Loucy (cell line): Measurements from ENCODE around the gene DLG2.

Experiments used
- H2AFZ ChIP-seq: fragments of 200-600 bp; sonication (generic); 2 replicates; pipeline ENCODE4 v1.6.0; 2016; ENCODE audit warnings: antibody characterized with exemption, mild to moderate bottlenecking, low read length, moderate library complexity
- H3F3A ChIP-seq: fragments of 200-600 bp; 2 replicates; pipeline ENCODE4 v1.6.0; 2016; ENCODE audit warnings: antibody characterized with exemption, low read depth, mild to moderate bottlenecking
- H3K27me3 ChIP-seq: fragments of 200-600 bp; sonication (generic); 2 replicates; pipeline ENCODE4 v1.6.1; 2014; ENCODE audit warnings: low read length, mild to moderate bottlenecking; ENCODE audit not compliant: insufficient read depth, poor library complexity, severe bottlenecking
- H3K36me3 ChIP-seq: fragments of 200-600 bp; sonication (generic); 2 replicates; pipeline ENCODE4 v1.6.1; 2016; ENCODE audit warnings: low read length; ENCODE audit not compliant: insufficient read depth
- H3K4me1 ChIP-seq: fragments of 200-600 bp; sonication (generic); 2 replicates; pipeline ENCODE4 v1.5.1; 2014; ENCODE audit warnings: low read length, mild to moderate bottlenecking; ENCODE audit not compliant: insufficient read depth, poor library complexity, severe bottlenecking
- H3K4me2 ChIP-seq: fragments of 200-600 bp; sonication (generic); 2 replicates; pipeline ENCODE4 v1.6.0; 2014; ENCODE audit warnings: antibody characterized with exemption, low read length, low read depth, mild to moderate bottlenecking; ENCODE audit not compliant: poor library complexity, severe bottlenecking
- H3K4me3 ChIP-seq: fragments of 200-600 bp; sonication (generic); 2 replicates; pipeline ENCODE4 v1.5.1; 2014; ENCODE audit warnings: low read length, mild to moderate bottlenecking, mixed read lengths; ENCODE audit not compliant: poor library complexity, severe bottlenecking
- H3K79me2 ChIP-seq: fragments of 200-600 bp; sonication (generic); 2 replicates; pipeline ENCODE4 v1.6.1; 2014; ENCODE audit warnings: low read length; ENCODE audit not compliant: insufficient read depth
- H3K9ac ChIP-seq: fragments of 200-600 bp; sonication (generic); 2 replicates; pipeline ENCODE4 v1.6.0; 2014; ENCODE audit warnings: mild to moderate bottlenecking, low read depth, low read length, moderate library complexity; ENCODE audit not compliant: poor library complexity, severe bottlenecking
- H3K9me2 ChIP-seq: fragments of 200-600 bp; sonication (generic); replicated peaks from 2 replicates; pipeline ENCODE4 v1.6.1; 2016; ENCODE audit warnings: low read depth, low read length, mixed read lengths
- H3K9me3 ChIP-seq: fragments of 200-600 bp; sonication (generic); 2 replicates; pipeline ENCODE4 v1.6.1; 2014; ENCODE audit warnings: mild to moderate bottlenecking, antibody characterized with exemption, low read length, low read depth; ENCODE audit not compliant: insufficient read depth
- H4K20me1 ChIP-seq: fragments of 200-600 bp; sonication (generic); 2 replicates; pipeline ENCODE4 v1.6.0; 2014; ENCODE audit warnings: antibody characterized with exemption, low read length, mild to moderate bottlenecking; ENCODE audit not compliant: insufficient read depth, poor library complexity, severe bottlenecking
- CTCF ChIP-seq: fragments of 200-600 bp; sonication (generic); conservative IDR thresholded peaks from 2 replicates; pipeline ENCODE4 v1.5.1; 2014; ENCODE audit warnings: mild to moderate bottlenecking, antibody characterized with exemption, low read length
- EZH2phosphoT487 ChIP-seq: fragments of 200-600 bp; IDR thresholded peaks from 2 replicates; pipeline ENCODE4 v1.6.1; 2018; ENCODE audit warnings: antibody characterized with exemption, mild to moderate bottlenecking, moderate library complexity, borderline replicate concordance

The DLG2 gene

DNA sequence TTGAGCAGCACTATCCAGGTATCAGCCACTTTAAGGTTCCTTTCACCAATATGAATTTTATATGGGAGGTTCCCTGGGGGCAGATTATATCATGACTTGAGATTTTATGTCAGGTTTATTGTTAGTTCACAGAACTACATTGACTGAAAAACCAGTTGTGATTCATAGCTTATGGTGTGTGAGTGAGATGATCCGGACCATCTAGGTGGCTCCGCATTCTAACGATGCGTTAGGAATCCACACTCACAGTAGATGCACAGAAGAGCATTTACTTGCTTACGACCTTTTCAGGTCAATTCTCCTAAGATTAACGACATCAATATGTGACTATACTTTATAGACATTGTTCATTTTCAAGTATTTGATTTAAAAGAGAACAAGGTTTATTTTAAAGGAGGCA, 1356.7 kb downstream of the DLG2 start:
- H4K20me1 ChIP-seq: no peaks in the 10 kb centered on the region
- H3K4me3 ChIP-seq: no peak overlapping the region
- H3K79me2 ChIP-seq: no peaks in the 10 kb centered on the region
- TF ChIP-seq EZH2phosphoT487 (no peak), CTCF (no peak)
- no peaks in the 10 kb centered on the region for H3K9me2 ChIP-seq
- H3K9ac ChIP-seq: no peak overlapping the region
- H3K27me3 ChIP-seq: no peaks in the 10 kb centered on the region
- no peaks in the 10 kb centered on the region for H3K36me3 ChIP-seq
- no peaks in the 10 kb centered on the region for H3K9me3 ChIP-seq
- H3F3A ChIP-seq: no peaks in the 10 kb centered on the region
- no peak overlapping the region for H3K4me2 ChIP-seq
- no peaks in the 10 kb centered on the region for H3K4me1 ChIP-seq
- H2AFZ ChIP-seq: no peak overlapping the region

- Histone ChIP-seq H3K9ac (no peak overlapping the region), H3K4me2 (no peak overlapping the region), H3K79me2 (no peaks in the 10 kb centered on the region), H3K36me3 (no peaks in the 10 kb centered on the region), H3F3A (no peaks in the 10 kb centered on the region), H3K9me3 (no peaks in the 10 kb centered on the region), H3K9me2 (no peaks in the 10 kb centered on the region), H2AFZ (no peak overlapping the region), H3K4me3 (no peak overlapping the region), H3K27me3 (no peaks in the 10 kb centered on the region), H3K4me1 (no peaks in the 10 kb centered on the region), H4K20me1 (no peaks in the 10 kb centered on the region)
- TF ChIP-seq EZH2phosphoT487 (no peak), CTCF (no peak)
Measured at GRCh38 chr11:84264066-84264465, 1363.1 kb downstream of the DLG2 start.

GRCh38 chr11:84261707-84262106, 1365.4 kb downstream of the DLG2 start:
- Histone ChIP-seq H3K9me2 (no peaks in the 10 kb centered on the region), H3K4me1 (no peaks in the 10 kb centered on the region), H3K9me3 (no peaks in the 10 kb centered on the region), H3K4me2 (no peak overlapping the region), H3K79me2 (no peaks in the 10 kb centered on the region), H3K27me3 (no peaks in the 10 kb centered on the region), H3F3A (no peaks in the 10 kb centered on the region), H3K36me3 (no peaks in the 10 kb centered on the region), H4K20me1 (no peaks in the 10 kb centered on the region), H3K9ac (no peak overlapping the region), H2AFZ (no peak overlapping the region), H3K4me3 (no peak overlapping the region)
- no peak for TF ChIP-seq EZH2phosphoT487
- TF ChIP-seq CTCF: 0 out of 2 replicates have a peak, but pooled peaks have one; percentile 31
